HepG2 (cell line): Measurements from ENCODE around the gene CBX5. TPM values are rescaled to one million over a fixed set of nuclear protein-coding genes. Genes with fewer than 3 reads are reported as not detected.

Source experiments
- CCAR2 ChIP-seq: fragments of 200-400 bp; formaldehyde crosslinking; optimal IDR thresholded peaks from 2 replicates; pipeline ENCODE3; 2018; ENCODE audit warnings: low read depth, mild to moderate bottlenecking, low read length, moderate library complexity
- CENPX ChIP-seq: sonication (generic); formaldehyde crosslinking; IDR thresholded peaks from 2 replicates; pipeline ENCODE4 v1.9.0; 2021; ENCODE audit warnings: mild to moderate bottlenecking, missing genetic modification reagents, moderate library complexity
- ESRRA ChIP-seq: sonication (generic); formaldehyde crosslinking; IDR thresholded peaks from 2 replicates; pipeline ENCODE4 v1.5.1; 2020; ENCODE audit warnings: mild to moderate bottlenecking, low read depth, missing genetic modification reagents
- HNRNPLL ChIP-seq: fragments of 200-400 bp; formaldehyde crosslinking; IDR thresholded peaks from 2 replicates; pipeline ENCODE4 v1.6.1; 2017; ENCODE audit warnings: mild to moderate bottlenecking, low read depth, low read length; ENCODE audit not compliant: poor library complexity, severe bottlenecking
- HNRNPUL1 ChIP-seq: fragments of 200-400 bp; formaldehyde crosslinking; IDR thresholded peaks from 2 replicates; pipeline ENCODE4 v1.6.1; 2017; ENCODE audit warnings: low read depth, mild to moderate bottlenecking, low read length, moderate library complexity
- KDM5B ChIP-seq: sonication (generic); formaldehyde crosslinking; IDR thresholded peaks from 2 replicates; pipeline ENCODE4 v1.4.0; 2020; ENCODE audit warnings: missing genetic modification reagents, mild to moderate bottlenecking, borderline replicate concordance
- MIER3 ChIP-seq: IDR thresholded peaks from 2 replicates; pipeline ENCODE4 v1.6.1; 2016; ENCODE audit warnings: missing compliant biosample characterization, borderline replicate concordance
- NKX3-1 ChIP-seq: sonication (generic); formaldehyde crosslinking; IDR thresholded peaks from 2 replicates; pipeline ENCODE4 v1.5.0; 2020; ENCODE audit warnings: missing genetic modification reagents
- PHF21A ChIP-seq: sonication (generic); formaldehyde crosslinking; IDR thresholded peaks from 2 replicates; pipeline ENCODE4 v1.5.0; 2020; ENCODE audit warnings: mild to moderate bottlenecking, missing genetic modification reagents
- PHF8 ChIP-seq: sonication (generic); formaldehyde crosslinking; IDR thresholded peaks from 2 replicates; pipeline ENCODE4 v1.5.0; 2020; ENCODE audit warnings: missing genetic modification reagents
- POLR2AphosphoS5 ChIP-seq: IDR thresholded peaks from 2 replicates; pipeline ENCODE4 v1.6.1; 2012; ENCODE audit warnings: low read depth, low read length
- SATB2 ChIP-seq: sonication (generic); formaldehyde crosslinking; IDR thresholded peaks from 2 replicates; pipeline ENCODE4 v1.5.0; 2020; ENCODE audit warnings: missing genetic modification reagents
- SMAD1 ChIP-seq: sonication (generic); formaldehyde crosslinking; IDR thresholded peaks from 2 replicates; pipeline ENCODE4 v1.4.0; 2020; ENCODE audit warnings: missing genetic modification reagents, low read depth, mild to moderate bottlenecking, borderline replicate concordance
- U2AF2 ChIP-seq: fragments of 200-400 bp; formaldehyde crosslinking; IDR thresholded peaks from 2 replicates; pipeline ENCODE4 v1.6.1; 2017; ENCODE audit warnings: low read depth, mild to moderate bottlenecking, low read length
- ZBTB42 ChIP-seq: sonication (generic); formaldehyde crosslinking; IDR thresholded peaks from 2 replicates; pipeline ENCODE4 v1.5.0; 2020; ENCODE audit warnings: mild to moderate bottlenecking, missing genetic modification reagents
- ZBTB7B ChIP-seq: sonication (generic); formaldehyde crosslinking; IDR thresholded peaks from 2 replicates; pipeline ENCODE4 v1.4.0; 2020; ENCODE audit warnings: missing genetic modification reagents
- ZNF101 ChIP-seq: sonication (generic); formaldehyde crosslinking; IDR thresholded peaks from 2 replicates; pipeline ENCODE4 v1.4.0; 2020; ENCODE audit warnings: mild to moderate bottlenecking, low read depth, missing genetic modification reagents, borderline replicate concordance
- ZNF143 ChIP-seq: sonication (generic); formaldehyde crosslinking; IDR thresholded peaks from 2 replicates; pipeline ENCODE4 v1.4.0; 2020; ENCODE audit warnings: missing genetic modification reagents
- ZNF329 ChIP-seq: sonication (generic); formaldehyde crosslinking; IDR thresholded peaks from 2 replicates; pipeline ENCODE4 v1.9.0; 2021; ENCODE audit warnings: low read depth, mild to moderate bottlenecking, missing genetic modification reagents
- ZNF619 ChIP-seq: sonication (generic); formaldehyde crosslinking; IDR thresholded peaks from 2 replicates; pipeline ENCODE4 v1.4.0; 2020; ENCODE audit warnings: mild to moderate bottlenecking, missing genetic modification reagents
- ZNF792 ChIP-seq: IDR thresholded peaks from 2 replicates; pipeline ENCODE4 v1.6.1; 2016
- polyA plus RNA-seq, 8 experiments: library from polyadenylated mRNA; depleted of rRNA in 3 of 8; stranded (reverse) in 7 of 8; unstranded in 1 of 8; fragments of >200 nt; fragmentation: Illumina TruSeq in 4 of 8; extraction: Trizol in 4 of 8; gene quantifications; 2 replicates each; pipeline versions ENCODE4 v1.2.1 to v1.2.3, GENCODE V29; 2011 to 2016; ENCODE audit warnings: low read depth in 4 of 8, missing spikeins in 1 of 8, mixed read lengths in 1 of 8; ENCODE audit not compliant: insufficient read depth in 1 of 8
- total RNA-seq, 5 experiments: library from RNA; depleted of rRNA; stranded (reverse); fragments of >200 nt; fragmentation: Illumina TruSeq; extraction: Trizol; gene quantifications; 2 replicates each; pipeline ENCODE4 v1.2.3, GENCODE V29; 2016; ENCODE audit warnings: low read depth in 1 of 5
- TF ChIP-seq, protein P1 (sequence below): sonication (generic); formaldehyde crosslinking; IDR thresholded peaks from 2 replicates; pipeline ENCODE4 v1.4.0; 2020; ENCODE audit warnings: missing genetic modification reagents, borderline replicate concordance
- TF ChIP-seq, protein P2 (sequence below): IDR thresholded peaks from 2 replicates; pipeline ENCODE4 v1.6.1; 2016; ENCODE audit warnings: mild to moderate bottlenecking
- TF ChIP-seq, protein P3 (sequence below): sonication (generic); formaldehyde crosslinking; IDR thresholded peaks from 2 replicates; pipeline ENCODE4 v1.4.0; 2020; ENCODE audit warnings: missing genetic modification reagents
- TF ChIP-seq, protein P4 (sequence below): sonication (generic); formaldehyde crosslinking; IDR thresholded peaks from 2 replicates; pipeline ENCODE4 v1.4.0; 2020; ENCODE audit warnings: mild to moderate bottlenecking, low read depth, missing genetic modification reagents

Gene CBX5
- total and polyA plus RNA-seq, 2 of the 13 experiments (the other 11 are each of a cell fraction or from before 2014, with no cell fraction given): 16.0 to 22.2 TPM

DNA sequence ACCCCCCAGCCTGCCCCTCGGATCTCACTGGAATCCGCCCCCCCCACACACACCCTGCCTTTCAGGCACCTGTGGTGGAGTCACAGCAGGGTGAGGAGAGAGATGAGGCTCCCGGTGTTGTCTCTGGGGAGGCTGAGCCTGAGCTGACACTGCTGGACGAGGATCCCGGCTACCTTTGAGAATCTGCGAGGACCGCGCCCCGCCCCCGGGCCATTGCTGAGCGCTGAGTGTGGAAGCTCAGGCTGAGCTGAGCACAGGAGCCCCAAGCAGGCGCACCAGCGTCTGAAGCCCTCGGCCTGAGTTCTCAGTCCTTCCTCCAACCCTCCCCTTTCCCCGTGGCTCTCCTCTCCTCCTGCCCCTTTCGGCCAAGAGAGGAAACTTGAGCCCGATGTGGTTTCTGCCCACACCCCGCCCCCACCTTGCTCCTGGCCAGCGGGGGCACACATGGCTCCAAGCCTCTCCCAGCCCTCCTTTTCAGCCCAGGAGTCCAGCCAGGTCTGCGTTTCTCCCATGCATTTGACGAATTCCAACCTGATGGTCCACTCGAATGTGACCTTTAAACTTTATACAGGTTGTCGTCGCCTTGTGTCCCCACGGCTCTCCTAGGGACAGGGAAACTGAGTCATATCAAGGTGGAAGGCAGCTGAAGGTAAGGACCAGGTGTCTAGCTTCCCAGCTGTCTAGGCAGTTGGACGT is 21.0 kb upstream of the CBX5 start, which contains the start of gene NFE2 (continued):
- TF ChIP-seq MIER3 (CRISPR knock-in tag): no peak
- peak; percentile 14; the same call in 1 of the 2 replicates for TF ChIP-seq U2AF2
- no peak for TF ChIP-seq ZNF143 (CRISPR knock-in tag)
- TF ChIP-seq ZNF101 (CRISPR knock-in tag): no peak
- TF ChIP-seq CCAR2: no peak
- 0 out of 2 replicates have a peak, but pooled peaks have one; percentile 72 for TF ChIP-seq KDM5B
- TF ChIP-seq ZBTB42: no peak
- TF ChIP-seq, protein P1, sequence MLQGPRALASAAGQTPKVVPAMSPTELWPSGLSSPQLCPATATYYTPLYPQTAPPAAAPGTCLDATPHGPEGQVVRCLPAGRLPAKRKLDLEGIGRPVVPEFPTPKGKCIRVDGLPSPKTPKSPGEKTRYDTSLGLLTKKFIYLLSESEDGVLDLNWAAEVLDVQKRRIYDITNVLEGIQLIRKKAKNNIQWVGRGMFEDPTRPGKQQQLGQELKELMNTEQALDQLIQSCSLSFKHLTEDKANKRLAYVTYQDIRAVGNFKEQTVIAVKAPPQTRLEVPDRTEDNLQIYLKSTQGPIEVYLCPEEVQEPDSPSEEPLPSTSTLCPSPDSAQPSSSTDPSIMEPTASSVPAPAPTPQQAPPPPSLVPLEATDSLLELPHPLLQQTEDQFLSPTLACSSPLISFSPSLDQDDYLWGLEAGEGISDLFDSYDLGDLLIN (CRISPR knock-in tag): no peak
- no peak for TF ChIP-seq SMAD1
- TF ChIP-seq ZNF329 (CRISPR knock-in tag): no peak
- no peak for TF ChIP-seq ESRRA (CRISPR knock-in tag)
- TF ChIP-seq, protein P2, sequence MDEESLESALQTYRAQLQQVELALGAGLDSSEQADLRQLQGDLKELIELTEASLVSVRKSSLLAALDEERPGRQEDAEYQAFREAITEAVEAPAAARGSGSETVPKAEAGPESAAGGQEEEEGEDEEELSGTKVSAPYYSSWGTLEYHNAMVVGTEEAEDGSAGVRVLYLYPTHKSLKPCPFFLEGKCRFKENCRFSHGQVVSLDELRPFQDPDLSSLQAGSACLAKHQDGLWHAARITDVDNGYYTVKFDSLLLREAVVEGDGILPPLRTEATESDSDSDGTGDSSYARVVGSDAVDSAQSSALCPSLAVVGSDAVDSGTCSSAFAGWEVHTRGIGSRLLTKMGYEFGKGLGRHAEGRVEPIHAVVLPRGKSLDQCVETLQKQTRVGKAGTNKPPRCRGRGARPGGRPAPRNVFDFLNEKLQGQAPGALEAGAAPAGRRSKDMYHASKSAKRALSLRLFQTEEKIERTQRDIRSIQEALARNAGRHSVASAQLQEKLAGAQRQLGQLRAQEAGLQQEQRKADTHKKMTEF (CRISPR knock-in tag): no peak
- no peak for TF ChIP-seq PHF21A
- TF ChIP-seq CENPX (CRISPR knock-in tag): no peak
- no peak for TF ChIP-seq ZNF619
- TF ChIP-seq, protein P3, sequence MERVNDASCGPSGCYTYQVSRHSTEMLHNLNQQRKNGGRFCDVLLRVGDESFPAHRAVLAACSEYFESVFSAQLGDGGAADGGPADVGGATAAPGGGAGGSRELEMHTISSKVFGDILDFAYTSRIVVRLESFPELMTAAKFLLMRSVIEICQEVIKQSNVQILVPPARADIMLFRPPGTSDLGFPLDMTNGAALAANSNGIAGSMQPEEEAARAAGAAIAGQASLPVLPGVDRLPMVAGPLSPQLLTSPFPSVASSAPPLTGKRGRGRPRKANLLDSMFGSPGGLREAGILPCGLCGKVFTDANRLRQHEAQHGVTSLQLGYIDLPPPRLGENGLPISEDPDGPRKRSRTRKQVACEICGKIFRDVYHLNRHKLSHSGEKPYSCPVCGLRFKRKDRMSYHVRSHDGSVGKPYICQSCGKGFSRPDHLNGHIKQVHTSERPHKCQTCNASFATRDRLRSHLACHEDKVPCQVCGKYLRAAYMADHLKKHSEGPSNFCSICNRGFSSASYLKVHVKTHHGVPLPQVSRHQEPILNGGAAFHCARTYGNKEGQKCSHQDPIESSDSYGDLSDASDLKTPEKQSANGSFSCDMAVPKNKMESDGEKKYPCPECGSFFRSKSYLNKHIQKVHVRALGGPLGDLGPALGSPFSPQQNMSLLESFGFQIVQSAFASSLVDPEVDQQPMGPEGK (CRISPR knock-in tag): peak; percentile 56
- TF ChIP-seq PHF8 (CRISPR knock-in tag): no peak
- TF ChIP-seq, protein P4, sequence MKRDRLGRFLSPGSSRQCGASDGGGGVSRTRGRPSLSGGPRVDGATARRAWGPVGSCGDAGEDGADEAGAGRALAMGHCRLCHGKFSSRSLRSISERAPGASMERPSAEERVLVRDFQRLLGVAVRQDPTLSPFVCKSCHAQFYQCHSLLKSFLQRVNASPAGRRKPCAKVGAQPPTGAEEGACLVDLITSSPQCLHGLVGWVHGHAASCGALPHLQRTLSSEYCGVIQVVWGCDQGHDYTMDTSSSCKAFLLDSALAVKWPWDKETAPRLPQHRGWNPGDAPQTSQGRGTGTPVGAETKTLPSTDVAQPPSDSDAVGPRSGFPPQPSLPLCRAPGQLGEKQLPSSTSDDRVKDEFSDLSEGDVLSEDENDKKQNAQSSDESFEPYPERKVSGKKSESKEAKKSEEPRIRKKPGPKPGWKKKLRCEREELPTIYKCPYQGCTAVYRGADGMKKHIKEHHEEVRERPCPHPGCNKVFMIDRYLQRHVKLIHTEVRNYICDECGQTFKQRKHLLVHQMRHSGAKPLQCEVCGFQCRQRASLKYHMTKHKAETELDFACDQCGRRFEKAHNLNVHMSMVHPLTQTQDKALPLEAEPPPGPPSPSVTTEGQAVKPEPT: peak; percentile 80; the same call in 1 of the 2 replicates
- no peak for TF ChIP-seq HNRNPLL
- TF ChIP-seq SATB2 (CRISPR knock-in tag): no peak
- TF ChIP-seq ZNF792: no peak
- no peak for TF ChIP-seq NKX3-1 (CRISPR knock-in tag)
- no peak for TF ChIP-seq HNRNPUL1
- TF ChIP-seq ZBTB7B: peak; percentile 22; the same call in 1 of the 2 replicates
- peak; percentile 54 for TF ChIP-seq POLR2AphosphoS5
